ENCODE measurements around the gene RTTN. TPM values are rescaled to one million over a fixed set of nuclear protein-coding genes. Genes with fewer than 3 reads are reported as not detected.

Gene RTTN
- total RNA-seq, 2 donors from 2014 or later: 22.3 to 35.4 TPM

DNA sequence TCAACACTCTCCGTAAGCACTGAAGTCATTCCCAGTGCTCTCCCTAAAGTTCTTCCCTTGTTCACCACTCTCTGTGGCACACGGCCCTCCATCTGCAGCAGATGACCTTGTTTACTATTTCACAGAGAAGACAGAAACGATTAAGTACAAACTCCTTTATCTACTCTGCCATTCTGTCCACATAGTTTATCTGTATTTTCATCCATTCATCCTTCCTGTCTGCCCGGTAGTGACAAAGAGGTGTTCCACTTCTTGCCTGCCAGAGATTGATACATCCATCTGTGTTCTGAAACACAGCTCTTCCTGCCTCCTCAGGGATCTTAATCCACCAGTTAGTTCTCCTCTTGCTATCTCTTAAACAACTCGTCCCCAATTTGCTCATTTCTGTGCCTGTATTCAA is 179.9 kb downstream of the RTTN start:
- H3K27ac Mint-ChIP-seq: no peak overlapping the region
- H3K36me3 ChIP-seq (ENCODE audit: control insufficient read depth, insufficient read depth, low read length): no peaks in the 10 kb centered on the region
- peaks cover 6% of the 10 kb centered on the region for H3K36me3 Mint-ChIP-seq (ENCODE audit: low read depth)
- H3K27me3 Mint-ChIP-seq (ENCODE audit: insufficient read depth): no peaks in the 10 kb centered on the region
- TF ChIP-seq, protein P1, sequence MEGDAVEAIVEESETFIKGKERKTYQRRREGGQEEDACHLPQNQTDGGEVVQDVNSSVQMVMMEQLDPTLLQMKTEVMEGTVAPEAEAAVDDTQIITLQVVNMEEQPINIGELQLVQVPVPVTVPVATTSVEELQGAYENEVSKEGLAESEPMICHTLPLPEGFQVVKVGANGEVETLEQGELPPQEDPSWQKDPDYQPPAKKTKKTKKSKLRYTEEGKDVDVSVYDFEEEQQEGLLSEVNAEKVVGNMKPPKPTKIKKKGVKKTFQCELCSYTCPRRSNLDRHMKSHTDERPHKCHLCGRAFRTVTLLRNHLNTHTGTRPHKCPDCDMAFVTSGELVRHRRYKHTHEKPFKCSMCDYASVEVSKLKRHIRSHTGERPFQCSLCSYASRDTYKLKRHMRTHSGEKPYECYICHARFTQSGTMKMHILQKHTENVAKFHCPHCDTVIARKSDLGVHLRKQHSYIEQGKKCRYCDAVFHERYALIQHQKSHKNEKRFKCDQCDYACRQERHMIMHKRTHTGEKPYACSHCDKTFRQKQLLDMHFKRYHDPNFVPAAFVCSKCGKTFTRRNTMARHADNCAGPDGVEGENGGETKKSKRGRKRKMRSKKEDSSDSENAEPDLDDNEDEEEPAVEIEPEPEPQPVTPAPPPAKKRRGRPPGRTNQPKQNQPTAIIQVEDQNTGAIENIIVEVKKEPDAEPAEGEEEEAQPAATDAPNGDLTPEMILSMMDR (conservative IDR thresholded peaks at IDR 0.05): no peak
- H3K4me3 ChIP-seq (ENCODE audit: low read length): no peak overlapping the region
- H3K9me3 Mint-ChIP-seq: no peaks in the 10 kb centered on the region
- no peaks in the 10 kb centered on the region for H3K27me3 ChIP-seq (ENCODE audit: control insufficient read depth, insufficient read depth, low read length, poor library complexity, severe bottlenecking)
- no peaks in the 10 kb centered on the region for H3K4me1 ChIP-seq (ENCODE audit: control insufficient read depth, insufficient read depth, low read length)
- no peak overlapping the region for H3K9ac ChIP-seq (ENCODE audit: extremely low read depth, low read length, poor library complexity, severe bottlenecking)
- no peaks in the 10 kb centered on the region for H3K9me3 ChIP-seq (ENCODE audit: control insufficient read depth, low read length)
- H3K27ac ChIP-seq (ENCODE audit: low read depth, low read length): no peak overlapping the region
- H3K4me3 Mint-ChIP-seq: no peak overlapping the region
- WGBS, 2 experiments (ENCODE audit: insufficient coverage in 1 of 2, insufficient read length in 1 of 2): 88 to 94% methylated on average over 5 of the region's 5 CpGs
- H3K4me1 Mint-ChIP-seq: no peaks in the 10 kb centered on the region
- no peak for DNase-seq

DNA sequence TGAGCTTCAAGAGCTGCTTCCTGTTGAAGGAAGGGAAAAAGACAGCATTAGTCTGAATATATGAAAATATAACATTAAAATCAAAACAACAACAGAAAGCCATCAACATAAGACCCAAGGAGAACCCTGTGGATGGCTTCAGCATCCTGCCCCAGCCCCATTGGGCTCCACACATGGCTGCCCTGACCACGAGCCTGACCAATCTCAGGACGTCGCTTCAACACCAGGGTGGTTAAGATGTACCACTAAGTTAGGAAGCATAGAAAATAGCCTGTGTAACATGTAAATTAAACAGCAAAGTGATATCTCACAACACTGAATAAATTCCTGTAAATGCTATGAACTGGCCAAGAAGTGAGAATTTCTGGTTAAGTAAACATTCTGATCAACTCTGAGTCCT is 180.7 kb downstream of the RTTN start:
- no peaks in the 10 kb centered on the region for H3K4me1 Mint-ChIP-seq
- H3K36me3 Mint-ChIP-seq (ENCODE audit: low read depth): peaks cover 6% of the 10 kb centered on the region

DNA sequence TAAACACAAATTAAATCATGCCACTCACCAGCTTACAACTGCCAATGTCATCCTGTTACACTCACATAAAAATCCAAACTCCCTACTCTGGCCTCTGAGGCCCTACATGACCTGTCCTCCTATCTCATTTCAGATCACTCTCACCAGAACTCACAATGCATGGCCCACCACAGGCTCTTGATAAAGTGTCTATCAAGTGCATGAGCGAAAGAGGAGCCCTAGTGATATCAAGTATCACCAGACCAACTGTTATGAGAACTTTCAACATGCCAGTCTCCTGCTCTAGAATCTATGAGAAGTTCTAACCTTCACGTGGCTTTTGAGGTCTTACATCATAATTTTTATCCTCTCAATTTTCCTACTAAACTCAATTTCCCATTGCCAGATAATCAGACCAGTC is 181.4 kb downstream of the RTTN start:
- no peaks in the 10 kb centered on the region for H3K9me3 Mint-ChIP-seq
- Histone ChIP-seq H3K36me3 (ENCODE audit: control insufficient read depth, insufficient read depth, low read length) (peaks cover 5% of the 10 kb centered on the region), H3K4me3 (ENCODE audit: low read length) (no peak overlapping the region), H3K27ac (ENCODE audit: low read depth, low read length) (no peak overlapping the region), H3K9ac (ENCODE audit: extremely low read depth, low read length, poor library complexity, severe bottlenecking) (no peak overlapping the region), H3K4me1 (ENCODE audit: control insufficient read depth, insufficient read depth, low read length) (no peaks in the 10 kb centered on the region), H3K9me3 (ENCODE audit: control insufficient read depth, low read length) (no peaks in the 10 kb centered on the region), H3K27me3 (ENCODE audit: control insufficient read depth, insufficient read depth, low read length, poor library complexity, severe bottlenecking) (no peaks in the 10 kb centered on the region)
- no peaks in the 10 kb centered on the region for H3K27me3 Mint-ChIP-seq (ENCODE audit: insufficient read depth)
- no peaks in the 10 kb centered on the region for H3K4me1 Mint-ChIP-seq
- no peak for DNase-seq
- H3K27ac Mint-ChIP-seq: no peak overlapping the region
- H3K36me3 Mint-ChIP-seq (ENCODE audit: low read depth): peaks cover 6% of the 10 kb centered on the region
- TF ChIP-seq, protein P1 (conservative IDR thresholded peaks at IDR 0.05): no peak
- 86 to 88% methylated on average over 2 of the region's 2 CpGs for WGBS, 2 experiments (ENCODE audit: insufficient coverage in 1 of 2, insufficient read length in 1 of 2)
- H3K4me3 Mint-ChIP-seq: no peak overlapping the region

More for the DNA sequence above, 180.7 kb downstream of the RTTN start:
- Mint-ChIP-seq H3K27ac (no peak overlapping the region), H3K9me3 (no peaks in the 10 kb centered on the region), H3K27me3 (ENCODE audit: insufficient read depth) (no peaks in the 10 kb centered on the region), H3K4me3 (no peak overlapping the region)
- Histone ChIP-seq H3K4me1 (ENCODE audit: control insufficient read depth, insufficient read depth, low read length) (no peaks in the 10 kb centered on the region), H3K9ac (ENCODE audit: extremely low read depth, low read length, poor library complexity, severe bottlenecking) (no peak overlapping the region), H3K36me3 (ENCODE audit: control insufficient read depth, insufficient read depth, low read length) (peaks cover 3% of the 10 kb centered on the region), H3K9me3 (ENCODE audit: control insufficient read depth, low read length) (no peaks in the 10 kb centered on the region), H3K27me3 (ENCODE audit: control insufficient read depth, insufficient read depth, low read length, poor library complexity, severe bottlenecking) (no peaks in the 10 kb centered on the region), H3K27ac (ENCODE audit: low read depth, low read length) (no peak overlapping the region), H3K4me3 (ENCODE audit: low read length) (no peak overlapping the region)
- DNase-seq: no peak
- TF ChIP-seq, protein P1 (conservative IDR thresholded peaks at IDR 0.05): no peak
- 95% methylated on average over 3 of the region's 3 CpGs; no CpG with 5 or more reads in 1 of the 2 experiments for WGBS, 2 experiments (ENCODE audit: insufficient coverage in 1 of 2, insufficient read length in 1 of 2)
